Gastrocnemius medialis (tissue), 4 donors: ENCODE data around the gene TMEM176B.

ENCODE experiments used
- CTCF ChIP-seq, 5 experiments: fragments of 450-650 bp in 3 of 5; fragments of 200-600 bp in 2 of 5; sonication (generic) in 2 of 5; IDR thresholded peaks in 4 of 5; conservative IDR thresholded peaks in 1 of 5; 1 replicate in 4 of 5; 2 replicates in 1 of 5; pipeline ENCODE4 v1.5.1; 2016 to 2019; ENCODE audit warnings: antibody characterized with exemption in 5 of 5, mild to moderate bottlenecking in 3 of 5, moderate library complexity in 3 of 5
- POLR2A ChIP-seq, 2 donors: fragments of 450-650 bp; IDR thresholded peaks; one replicate each; pipeline ENCODE4 v1.6.1; 2017; ENCODE audit warnings: antibody characterized with exemption in 2 of 2, mild to moderate bottlenecking in 2 of 2, moderate library complexity in 2 of 2

DNA sequence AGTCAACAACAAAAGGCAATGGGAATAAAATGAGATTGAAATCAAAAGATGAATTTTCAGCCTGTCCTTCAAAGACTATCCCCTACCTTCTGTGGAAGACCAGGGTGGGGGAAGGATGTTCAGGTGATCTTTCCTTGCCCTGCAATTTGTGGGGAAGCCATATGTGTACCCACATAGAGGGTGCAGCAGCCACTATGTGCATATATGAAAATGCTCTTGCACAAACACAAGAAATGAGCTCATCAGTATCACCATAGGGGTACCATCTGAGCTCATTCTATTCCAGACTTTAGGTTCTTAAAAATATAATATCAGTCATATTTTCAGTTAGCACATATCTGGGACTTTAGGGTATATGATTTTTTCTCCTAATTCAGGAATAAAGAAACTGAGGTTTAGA lies 45.2 kb downstream of the TMEM176B start:
- TF ChIP-seq CTCF (IDR thresholded peaks at IDR 0.05 in 4 of 5, conservative IDR thresholded peaks at IDR 0.05 in 1 of 5) (no peak), POLR2A (IDR thresholded peaks at IDR 0.05) (no peak)
